Measurements from ENCODE around the gene LEMD1.
"Not testable (repeated sequence)": the region's sequence is repeated elsewhere in the genome, so short reads cannot be mapped to it uniquely, and the experiment has no call there.

LEMD1 gene

DNA sequence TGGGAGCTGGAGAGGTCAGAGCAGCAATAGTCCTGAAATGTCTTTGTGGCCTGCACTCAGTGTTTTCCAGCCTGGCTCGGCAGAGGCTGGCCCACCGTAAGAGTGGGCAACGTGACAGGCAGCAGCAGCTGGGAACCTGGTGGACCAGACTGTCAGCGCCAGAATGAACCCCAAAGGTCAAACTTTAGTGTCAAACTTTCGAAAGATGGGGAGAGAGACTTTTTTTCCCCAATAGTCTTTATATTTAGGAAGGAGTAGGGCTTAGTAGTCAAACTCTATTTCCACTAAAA, 23.7 kb upstream of the LEMD1 start:
- DNase-seq: no peak

DNA sequence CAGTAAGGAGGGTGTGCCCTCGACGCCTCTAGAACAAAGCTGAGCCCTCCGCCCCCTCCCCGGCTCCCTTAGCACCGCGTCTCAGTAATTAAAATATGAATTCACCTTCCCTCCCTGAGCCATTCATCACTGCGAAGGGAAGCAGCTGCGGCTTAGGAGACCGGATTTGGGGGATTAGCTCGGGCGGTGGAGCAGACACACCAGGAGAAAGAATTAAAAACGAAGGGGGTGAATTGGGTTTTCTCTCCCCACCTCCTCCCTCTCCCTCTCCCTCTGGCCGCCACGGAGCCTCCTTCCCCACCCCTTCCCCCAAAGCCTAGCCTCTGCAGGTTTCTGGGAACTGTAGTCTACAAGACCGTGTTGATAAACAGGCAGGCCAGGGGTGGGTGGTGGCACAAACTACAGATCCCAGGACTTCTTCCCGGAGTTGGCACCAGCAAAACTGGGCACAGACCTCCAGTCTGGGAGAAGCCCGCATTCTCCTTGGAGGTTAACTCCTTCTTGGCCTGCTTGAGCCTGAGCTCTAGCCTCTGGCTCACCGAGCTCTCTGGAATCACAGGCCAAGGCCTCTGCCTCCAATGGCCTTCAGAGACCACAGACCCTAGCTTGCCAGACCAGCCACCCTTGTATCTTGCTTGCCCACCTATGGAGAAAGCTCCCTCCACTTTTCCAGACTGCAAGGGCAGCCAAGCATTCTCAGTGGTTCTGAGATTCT, 23.2 kb upstream of the LEMD1 start:
- no peak for DNase-seq

DNA sequence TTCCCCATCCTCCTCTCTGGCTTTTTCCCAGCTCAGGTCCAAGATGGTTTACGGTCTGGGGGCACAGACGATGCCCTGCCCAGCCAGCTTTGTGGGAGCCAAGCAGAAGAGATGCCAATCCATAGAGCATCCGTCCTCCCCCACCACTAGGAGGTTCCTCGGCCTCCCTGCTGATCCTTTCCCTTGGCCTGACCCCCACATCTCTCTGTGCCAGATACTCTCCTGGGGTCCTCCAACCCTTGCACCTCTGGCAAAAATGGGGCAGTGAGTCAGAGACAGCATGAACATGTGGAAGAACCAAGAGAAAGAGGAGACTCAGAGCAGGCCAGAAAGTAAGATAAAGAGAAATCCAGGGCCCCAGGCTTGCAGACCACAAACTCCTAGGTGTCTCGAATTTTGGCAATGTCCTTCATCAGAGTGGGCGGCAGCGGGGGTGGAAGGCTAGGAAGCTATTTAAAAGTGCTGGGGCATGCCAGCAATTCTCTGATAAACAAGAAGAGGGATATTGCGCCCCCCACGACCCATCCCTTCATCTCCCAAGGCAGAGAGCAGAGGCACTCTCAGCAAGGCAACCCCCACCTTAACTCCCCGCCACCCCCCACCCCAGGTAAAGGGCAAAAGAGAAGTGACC, 22.6 kb upstream of the LEMD1 start:
- no peak for DNase-seq

DNA sequence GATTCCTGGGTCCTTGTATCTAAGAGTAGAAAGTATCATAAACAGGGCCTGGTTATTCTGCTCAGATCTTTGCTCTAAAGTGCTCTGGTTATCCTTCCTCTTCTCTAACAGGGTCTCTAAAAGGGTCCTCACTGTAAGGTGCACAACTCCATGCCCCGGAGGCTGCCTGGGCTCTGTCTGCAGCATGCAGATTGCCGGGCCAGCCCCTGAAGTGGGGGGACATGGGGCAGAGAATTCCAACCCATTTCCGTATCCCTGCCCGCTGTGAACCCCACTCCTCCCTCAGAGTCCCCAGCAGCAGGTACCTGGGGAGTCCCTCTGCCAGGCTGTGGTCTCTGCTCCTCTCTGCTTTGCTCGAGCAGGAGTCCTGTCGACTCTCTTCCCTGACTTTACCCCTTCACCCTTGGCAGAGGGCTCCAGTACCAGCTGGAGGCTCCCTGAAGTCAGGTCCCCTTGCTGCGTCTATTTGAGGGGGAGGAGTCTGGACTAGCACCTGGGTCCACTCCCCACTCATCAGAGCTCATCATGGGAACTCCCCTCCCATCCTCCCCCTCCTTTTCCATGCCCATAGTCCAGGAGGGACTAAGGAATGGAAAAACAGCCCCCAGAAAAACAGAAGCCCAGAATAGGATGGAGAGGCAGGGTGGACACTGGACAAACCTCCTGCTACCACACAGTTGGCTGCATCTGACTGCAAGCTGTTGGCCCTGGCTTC, 21.9 kb upstream of the LEMD1 start:
- DNase-seq: no peak

DNA sequence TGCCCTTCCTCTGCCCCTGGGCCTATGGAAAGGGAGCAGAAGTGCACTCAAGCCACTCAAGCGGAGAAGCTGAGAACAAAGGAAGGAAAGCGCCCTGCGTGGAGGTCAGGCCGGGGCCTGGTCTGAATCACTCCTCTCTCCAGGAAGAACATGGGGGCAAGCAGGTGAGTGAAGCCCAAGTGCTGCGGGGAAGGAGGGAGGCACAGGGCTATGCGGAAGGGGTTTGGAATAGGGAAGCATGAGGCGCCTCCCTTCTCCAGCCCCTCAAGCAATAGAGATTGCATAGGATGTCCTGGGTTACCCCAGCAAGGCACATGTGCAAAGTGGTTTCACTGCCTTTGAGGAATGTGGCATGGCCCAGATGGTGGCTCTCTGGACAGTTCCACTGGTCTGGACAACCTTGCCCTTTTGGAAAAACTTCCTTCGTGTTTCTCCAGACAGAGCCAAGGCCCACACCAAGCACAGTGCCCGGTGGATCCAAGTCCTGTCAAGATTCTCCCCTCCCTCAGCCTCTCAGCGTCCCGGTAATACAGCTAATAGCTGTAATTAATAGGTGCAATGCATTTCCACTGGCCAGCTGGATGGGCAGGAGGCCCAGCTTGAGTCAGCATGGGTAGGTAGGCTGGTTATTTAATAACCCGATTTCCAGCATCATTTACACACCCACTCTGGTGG, 20.3 kb upstream of the LEMD1 start:
- no peak for DNase-seq

DNA sequence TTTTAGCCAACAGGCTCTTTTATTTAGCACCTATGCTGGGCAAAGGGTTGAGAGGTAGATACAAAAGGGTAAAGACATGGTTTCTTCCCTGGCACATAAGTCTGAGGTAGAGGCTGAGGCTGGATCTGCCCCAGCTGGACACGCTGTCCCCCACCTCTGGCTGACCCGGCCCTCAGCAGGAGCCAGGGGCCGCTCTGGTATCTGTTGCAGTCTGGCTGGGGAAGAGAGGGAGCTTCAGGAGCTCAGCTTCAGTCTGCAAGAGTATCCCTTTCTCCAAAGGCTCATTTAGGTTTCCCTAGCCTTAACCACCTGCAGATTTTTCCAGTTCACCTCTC, 19.8 kb upstream of the LEMD1 start:
- no peak for DNase-seq

DNA sequence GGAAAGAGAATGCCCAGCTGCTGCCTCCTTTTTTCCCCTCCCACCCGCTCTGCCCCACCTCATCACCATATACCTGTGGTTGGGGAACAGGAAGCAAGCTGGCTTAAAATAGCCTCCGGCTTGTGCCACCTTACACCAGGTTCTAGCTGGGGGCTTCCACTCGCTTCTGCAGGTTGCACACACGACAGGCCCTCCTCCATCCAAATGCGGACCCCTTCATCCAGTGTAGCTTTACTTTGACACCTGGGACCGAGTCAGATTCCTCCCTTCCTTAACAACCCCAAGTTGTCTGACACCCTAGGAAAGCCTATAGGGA, 19.4 kb upstream of the LEMD1 start:
- DNase-seq: no peak

DNA sequence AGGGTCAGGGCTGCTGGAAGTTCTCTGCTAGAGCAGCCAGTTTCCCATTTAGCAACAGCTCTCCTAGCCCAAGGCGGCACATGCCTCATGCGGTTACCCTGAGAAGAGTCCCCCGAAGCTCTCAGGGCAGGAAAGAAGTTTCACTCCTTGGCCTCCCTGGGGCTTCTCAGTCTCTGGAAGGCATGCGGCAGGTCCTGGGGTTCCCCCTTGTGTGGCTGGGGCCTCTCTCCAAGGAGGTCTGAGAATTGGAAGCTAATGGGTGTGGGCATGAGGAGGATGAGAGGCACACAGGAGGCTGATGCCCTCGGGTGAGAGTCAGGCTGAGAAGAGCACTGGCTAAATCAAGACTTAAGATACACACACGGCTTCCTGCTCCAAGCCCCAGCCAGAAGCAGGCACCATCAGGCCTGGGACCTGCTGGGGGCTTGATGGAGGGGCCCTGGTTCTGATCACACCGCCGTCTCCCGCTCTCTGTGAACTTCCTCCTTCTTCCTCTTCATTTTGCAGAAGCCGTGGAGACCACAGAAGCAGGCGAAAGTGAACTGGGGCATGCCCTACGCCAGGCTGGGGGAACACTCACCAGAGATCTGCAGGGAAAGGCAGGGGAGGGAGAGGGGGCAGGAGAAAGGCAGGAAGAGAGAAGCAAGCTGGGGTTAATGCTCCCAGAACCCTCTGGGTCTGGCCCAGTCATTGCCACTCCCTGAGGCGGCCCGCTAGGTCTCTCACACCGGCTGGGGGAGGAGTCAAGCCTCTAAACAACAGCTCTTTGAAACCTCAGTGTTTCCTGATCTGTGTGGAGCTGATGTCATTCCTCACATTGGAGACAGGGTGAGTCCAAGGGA, 18.8 kb upstream of the LEMD1 start:
- peak; percentile 64 to 72 for DNase-seq

DNA sequence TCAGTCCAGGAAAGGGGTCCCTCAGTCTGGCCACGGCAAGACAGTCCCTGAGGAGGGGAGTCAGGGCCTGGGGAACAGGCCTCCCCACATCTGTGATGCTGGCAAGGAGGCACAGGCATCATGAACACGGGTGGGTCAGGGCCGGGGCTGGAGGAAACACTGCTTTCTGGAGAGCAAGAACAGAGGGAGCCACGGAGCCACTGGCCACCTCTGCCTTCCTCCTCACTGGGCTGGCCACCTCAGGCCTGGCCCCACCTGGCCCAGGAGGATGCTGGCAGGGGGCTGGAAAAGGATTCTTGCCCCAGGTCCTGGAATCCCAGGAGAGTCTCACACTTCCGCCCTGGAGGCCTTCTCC, 18.2 kb upstream of the LEMD1 start:
- no peak for DNase-seq

DNA sequence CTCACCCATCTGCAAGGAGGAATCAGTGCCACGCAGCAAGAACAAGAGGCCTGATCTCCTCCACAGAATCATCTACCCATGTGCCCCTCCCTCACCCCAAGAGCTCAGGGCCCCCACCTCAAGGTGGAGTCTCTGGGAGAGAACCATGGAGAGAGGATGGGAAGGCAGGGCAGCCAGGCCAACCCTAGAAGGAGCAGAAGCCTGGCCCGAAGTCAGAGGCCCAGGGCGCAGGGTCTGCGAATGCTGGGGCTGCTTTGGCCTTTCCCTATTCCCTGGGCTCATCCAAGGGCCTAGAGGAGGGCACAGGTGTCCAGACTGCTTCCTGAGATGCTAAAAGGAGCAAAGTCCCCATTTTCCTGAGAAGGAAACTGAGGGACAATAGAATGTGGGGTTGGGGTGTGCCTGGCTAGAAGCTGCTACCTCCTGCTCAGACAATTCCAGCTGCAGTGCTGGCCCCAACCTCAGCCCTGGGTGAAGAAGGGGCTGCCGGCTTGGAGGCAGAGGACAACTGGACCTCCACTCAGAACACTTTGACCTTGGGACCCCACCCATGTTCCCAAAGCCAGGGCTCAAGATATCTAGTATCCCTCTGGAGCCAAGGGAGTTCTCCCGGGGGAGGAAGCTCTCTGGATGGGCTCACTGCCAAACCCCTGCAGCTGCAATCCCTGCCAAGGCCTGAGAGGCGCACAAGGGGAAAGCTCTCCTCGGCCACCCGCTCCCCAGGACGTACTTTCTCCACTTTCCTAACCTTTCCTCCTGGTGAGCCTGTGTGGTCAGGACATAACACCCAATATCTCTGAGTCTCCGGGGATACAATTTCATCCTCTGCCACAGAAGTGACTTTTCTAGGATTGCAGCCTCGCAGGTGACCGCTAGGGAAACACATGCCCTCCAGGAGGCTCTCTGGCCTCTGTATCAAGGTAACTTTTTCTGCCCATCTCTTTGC, 16.6 kb upstream of the LEMD1 start:
- no peak for DNase-seq

DNA sequence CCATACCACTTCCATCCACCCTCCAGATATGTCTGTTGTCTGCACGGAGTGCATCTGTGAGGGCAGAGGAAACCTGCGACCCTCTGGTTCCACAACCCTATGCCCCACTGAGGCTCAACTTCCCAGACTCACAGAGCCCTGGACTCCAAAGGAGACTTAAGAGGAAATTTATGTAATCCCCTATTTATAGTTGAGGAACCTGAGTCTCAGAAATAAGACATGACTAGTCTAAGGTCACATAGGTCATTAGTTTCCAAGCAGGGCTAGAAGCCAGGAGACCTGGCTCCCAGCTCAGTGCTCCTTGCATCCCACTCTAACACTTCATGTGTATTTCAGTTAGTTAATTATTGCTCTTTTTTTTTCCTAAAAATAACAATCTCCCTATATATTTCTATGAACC, 15.7 kb upstream of the LEMD1 start:
- no peak for DNase-seq

DNA sequence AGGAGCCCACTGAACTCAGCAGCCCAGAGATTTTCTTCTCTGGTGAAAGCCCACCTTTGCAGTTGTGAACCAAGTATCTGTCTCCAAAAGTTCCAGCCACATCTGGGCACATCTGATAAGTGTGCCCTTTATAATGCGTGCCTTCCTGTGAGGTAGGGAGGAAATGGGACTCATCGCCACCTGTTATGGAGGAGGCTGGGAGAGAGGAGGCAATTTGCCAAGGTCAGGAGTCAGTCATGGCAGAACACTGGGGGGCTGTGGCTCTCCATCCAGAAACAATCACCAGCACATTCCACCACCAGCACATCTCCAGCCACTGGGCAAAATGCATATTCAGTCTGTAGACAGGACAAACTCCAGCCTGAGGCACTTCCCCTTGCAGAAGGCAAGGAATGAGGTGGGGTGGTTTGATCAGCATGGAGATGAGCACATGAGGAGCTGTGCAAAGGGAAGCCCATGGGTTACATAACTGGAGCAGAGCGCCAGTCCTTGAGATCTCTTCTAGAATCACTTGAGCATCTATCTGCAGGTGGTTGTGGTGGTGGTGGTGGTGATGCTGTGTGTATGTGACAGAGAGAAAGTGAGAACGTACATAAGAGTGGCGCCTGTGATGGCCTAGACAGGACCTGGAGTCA, 15.0 kb upstream of the LEMD1 start:
- DNase-seq: no peak

DNA sequence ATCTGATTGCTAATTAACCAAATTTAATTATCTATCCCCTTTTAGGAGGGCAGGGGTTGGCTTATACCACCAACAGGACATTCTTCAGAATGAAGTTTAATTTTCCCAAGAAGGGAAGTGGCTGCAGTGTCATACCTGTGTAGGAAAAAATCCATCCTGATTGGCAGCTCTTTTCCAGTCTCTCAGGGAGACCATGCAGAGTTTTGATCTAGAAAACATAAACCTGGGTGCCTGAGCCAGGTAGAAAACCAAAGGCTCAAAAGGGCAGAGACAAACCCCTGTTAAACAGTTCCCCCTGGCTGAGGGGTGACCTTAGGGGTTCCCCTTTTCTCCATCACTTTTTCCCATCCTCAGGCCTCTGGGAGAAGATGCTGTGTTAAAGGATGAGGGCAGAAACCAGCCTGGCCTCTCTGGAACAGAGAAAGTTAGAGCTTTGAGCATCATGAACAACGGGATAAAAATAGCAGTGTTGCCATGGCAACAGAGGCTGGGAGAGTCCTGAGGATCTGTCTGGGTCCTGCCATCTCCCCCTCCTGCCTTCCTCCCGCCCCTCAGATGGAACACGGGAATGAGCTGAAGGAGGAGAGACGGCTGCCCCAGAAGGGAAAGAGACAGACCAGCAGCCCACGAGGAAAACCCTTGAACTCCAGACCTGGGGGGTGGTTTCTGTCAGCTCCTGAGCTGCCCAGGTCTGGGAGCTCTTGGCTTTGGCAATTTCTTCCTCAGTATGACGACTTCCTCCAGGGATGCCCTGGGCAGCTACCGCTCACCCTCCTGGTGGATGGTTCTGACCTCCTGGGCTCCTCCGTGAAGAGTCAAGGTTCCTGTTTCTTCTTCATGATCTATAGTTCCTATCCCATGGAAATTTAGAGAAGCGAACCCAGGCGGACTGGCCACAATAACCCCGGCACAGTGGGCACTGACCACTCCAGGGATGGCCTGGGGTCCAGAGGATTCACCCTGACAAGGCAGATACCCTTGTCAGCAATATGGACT, 14.0 kb upstream of the LEMD1 start:
- DNase-seq: no peak

DNA sequence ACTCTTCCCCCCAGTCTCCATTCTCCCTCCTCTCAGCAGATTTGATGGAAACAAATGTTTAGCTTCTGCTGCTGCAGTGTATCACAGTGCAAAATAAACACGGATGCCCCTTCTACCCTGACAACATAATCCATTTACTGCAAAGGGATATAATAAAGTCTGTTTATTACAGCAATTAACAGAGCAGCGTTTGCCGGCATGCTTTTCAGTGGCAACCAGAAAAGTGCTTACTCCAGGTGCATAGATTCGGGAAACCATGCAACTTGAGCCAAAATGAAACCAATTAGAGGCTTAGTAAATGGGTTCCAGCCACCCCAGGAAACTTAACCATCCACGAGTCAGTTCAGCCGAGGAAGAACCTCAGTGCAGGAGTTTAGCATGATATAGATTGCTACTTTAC, 12.9 kb upstream of the LEMD1 start:
- DNase-seq: no peak

DNA sequence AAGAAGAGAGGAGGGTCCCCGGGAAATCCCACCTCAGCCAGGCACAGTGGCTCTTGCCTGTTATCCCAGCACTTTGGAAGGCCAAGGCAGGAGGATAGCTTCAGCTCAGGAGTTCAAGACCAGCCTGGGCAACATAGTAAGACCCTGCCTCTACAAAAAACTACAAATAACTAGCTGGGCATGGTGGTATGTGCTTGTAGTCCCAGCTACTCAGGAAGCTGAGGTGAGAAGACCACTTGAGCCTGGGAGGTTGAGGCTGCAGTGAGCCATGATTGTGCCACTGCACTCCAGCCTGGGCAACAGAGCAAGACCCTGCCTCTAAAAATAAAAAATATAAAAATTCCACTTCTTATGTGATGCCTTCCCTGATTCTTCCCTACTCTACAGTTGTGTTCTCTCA, 10.8 kb upstream of the LEMD1 start:
- DNase-seq: not testable (repeated sequence)

DNA sequence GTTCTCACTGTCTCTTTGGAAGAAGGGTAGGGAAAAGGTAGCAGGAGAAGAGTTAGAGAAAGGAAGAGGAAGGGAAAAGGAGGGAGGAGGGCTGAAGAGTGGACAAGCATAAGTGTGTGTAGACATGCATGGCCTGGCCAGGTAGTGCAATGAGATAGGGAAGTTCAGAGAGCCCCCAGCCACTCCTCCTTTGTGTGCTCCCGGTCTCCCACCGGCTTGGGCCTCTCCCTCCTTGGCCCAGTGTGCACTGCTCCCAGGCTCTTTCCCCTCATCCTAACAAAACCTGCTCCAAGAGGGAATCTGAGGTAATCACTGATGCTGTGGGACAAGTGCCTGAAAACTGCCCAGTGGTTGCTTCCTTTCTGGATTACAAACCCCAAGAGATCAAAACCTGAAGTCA, 10.3 kb upstream of the LEMD1 start:
- no peak for DNase-seq

DNA sequence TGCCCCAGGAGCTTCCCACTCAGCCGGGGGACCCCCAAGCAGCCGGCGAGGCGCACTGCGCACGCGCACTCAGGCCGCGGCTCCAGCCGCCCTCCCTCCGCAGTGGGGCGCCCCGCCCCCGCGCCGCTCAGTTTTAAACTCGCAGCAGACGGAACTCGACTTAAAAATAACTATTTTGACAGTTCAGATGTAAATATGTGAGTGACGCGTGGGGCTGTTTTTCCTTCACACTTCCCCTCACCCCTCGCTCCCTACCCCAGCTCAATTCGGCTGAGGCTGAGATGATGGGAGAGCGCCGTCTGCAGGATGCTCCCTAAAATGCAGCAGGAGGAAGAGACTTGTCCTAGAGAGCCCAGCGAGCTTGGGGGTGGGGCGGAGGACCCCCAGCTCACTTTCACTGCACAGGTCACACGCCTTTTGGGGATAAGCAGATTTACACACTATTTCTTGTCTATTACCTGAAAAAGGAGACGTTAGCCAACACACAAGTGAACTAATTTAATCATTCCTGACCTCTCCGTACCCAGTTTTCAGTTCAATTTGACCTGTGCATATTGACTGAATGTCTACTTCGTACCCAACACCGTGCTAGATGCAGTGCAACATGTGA, 8.9 kb upstream of the LEMD1 start:
- peak; percentile 58 to 78 for DNase-seq

DNA sequence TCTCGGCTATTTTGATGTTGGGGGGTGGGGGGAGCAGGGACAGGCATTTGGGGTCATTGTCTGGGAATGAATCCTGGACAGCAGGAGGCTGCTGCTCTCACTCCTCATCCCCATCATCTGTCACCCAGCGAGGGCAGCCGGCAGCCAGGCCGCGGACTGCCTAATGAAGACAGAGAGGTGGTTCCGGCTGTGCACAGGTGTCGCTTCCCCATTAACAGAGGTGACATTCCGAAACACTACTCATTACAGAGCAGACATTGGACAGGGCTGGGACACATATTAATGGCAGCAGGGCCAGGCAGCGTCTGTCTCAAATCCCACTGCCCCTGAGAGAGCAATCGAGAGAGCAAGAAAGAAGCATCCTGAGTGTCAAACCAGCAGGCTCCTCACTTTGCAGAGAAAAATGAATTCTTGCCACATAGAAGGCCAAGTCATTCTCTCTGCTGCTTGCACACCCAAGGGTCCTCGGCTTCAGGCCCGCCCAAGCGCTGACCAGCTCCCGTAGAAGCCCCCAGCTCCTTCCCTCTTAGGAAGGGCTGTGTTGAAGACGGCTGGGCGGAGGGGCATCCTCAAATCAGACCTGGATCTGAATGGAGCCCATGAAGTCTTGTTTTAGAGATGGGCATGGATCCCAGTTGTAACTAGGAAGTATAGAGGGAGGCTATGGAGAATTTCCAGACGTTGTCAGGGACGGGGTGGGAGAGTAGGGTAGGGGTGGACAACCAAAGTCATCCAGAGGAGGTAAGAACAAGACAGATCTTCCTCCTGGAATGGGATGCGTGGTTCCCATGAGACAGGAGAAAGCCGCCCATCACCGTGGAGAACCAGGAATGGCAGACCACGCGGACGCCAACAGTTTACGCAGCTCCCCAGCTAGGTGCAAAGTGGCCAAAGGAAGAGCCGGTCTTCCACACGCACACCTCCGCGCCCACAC, 8.2 kb upstream of the LEMD1 start:
- DNase-seq: no peak

Data from CD4-positive, alpha-beta T cell treated with Interleukin-4 for 1 hour (primary cell).